Measurements from ENCODE around the gene PNMT. TPM values are rescaled to one million over a fixed set of nuclear protein-coding genes. Genes with fewer than 3 reads are reported as not detected.

PNMT gene
- polyA plus RNA-seq, 1 experiment: not detected

DNA sequence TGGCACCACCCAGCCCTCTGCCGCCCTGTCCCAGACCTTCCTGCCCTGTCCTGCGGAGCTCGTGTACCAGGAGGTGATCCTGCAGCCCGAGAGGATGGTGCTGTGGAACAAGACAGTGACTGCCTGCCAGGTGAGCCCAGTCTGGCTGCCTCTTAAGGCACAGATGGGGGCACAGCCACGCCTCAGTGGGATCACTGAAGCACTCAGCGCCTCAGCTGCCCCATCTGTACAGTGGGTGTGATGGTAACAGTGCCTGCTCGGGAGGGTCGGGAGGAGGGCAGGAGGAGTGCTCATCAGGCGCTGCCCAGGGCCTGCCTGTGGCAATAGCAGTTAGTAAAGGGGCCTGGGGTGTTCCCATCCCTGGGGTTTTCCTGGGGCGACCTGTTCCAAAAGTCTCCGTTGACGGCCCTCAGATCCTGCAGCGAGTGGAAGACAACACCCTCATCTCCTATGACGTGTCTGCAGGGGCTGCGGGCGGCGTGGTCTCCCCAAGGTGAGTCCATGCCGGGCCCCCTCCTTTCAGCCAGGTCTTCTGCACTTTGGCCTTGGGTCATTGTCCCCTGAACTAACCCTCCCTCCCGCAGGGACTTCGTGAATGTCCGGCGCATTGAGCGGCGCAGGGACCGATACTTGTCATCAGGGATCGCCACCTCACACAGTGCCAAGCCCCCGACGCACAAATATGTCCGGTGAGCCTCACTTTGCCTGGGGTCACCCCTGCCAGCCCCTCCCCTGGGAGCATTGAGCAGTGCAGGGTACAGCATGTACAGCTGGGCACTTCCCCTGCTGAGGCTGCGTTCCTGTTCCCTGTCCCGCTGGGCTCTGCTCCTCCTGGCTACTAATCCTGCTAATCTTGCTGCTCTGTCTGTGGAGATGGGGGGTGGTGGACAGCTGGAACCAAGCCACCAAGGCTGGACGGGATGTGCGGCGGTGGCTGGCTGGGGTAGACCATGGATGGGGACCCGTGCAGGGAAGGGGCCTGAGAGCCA, 7.6 kb upstream of the PNMT start:
- no peak for DNase-seq (ENCODE audit: low read depth)
- TF ChIP-seq, protein P1, sequence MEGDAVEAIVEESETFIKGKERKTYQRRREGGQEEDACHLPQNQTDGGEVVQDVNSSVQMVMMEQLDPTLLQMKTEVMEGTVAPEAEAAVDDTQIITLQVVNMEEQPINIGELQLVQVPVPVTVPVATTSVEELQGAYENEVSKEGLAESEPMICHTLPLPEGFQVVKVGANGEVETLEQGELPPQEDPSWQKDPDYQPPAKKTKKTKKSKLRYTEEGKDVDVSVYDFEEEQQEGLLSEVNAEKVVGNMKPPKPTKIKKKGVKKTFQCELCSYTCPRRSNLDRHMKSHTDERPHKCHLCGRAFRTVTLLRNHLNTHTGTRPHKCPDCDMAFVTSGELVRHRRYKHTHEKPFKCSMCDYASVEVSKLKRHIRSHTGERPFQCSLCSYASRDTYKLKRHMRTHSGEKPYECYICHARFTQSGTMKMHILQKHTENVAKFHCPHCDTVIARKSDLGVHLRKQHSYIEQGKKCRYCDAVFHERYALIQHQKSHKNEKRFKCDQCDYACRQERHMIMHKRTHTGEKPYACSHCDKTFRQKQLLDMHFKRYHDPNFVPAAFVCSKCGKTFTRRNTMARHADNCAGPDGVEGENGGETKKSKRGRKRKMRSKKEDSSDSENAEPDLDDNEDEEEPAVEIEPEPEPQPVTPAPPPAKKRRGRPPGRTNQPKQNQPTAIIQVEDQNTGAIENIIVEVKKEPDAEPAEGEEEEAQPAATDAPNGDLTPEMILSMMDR (IDR thresholded peaks at IDR 0.05; ENCODE audit: insufficient read depth, low read depth, low read length): no peak
- ChIA-PET POLR2A (no interaction called here), CTCF (interaction anchor here (0.7 to 1.6 kb wide), 4 partner anchors 8 to 39 kb away, joined by 3 to 9 read pairs (median 4); no protein-coding TSS in a partner anchor)
- no peaks in the 10 kb centered on the region for H3K27me3 ChIP-seq (ENCODE audit: control insufficient read depth, insufficient read depth, low read length)
- no peak overlapping the region for H3K4me3 ChIP-seq (ENCODE audit: low read depth, low read length)
- peaks cover 20% of the 10 kb centered on the region for H3K36me3 ChIP-seq (ENCODE audit: control insufficient read depth, insufficient read depth, low read length)

DNA sequence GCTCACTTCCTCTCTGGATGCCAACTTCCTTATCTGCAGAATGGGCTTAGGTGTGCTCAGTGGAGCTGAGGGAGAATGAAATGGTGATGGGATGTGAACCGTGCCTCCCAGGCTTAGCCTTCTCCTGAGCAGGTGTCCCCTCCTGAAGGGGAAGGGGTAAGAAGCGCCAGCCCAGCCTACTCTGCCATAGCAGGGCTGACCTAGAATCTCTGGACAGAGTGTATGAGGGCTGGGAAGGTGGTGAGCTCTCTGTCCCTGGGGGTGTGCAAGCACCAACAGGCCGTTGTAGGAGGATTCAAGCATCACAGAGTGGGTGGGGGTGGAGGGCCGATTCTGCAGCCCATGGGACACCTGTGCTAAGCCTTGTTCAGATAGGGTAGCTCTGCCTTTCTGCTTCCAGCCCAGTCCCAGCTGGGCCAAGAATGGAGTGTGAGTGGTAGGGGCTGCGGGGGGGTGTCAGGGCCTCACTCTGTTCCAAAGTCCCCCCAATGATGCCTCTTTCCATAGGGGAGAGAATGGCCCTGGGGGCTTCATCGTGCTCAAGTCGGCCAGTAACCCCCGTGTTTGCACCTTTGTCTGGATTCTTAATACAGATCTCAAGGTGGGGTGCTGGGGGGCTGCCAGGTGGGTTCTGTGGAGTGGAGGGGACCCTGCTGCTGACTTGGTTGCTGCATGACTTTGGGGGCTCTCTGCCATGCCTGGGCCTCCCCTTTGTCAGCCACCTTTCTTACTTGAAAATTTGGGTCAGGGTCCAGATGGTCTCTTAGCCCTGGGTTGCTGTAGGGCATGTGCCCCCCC, 6.3 kb upstream of the PNMT start:
- Histone ChIP-seq H3K36me3 (ENCODE audit: control insufficient read depth, insufficient read depth, low read length) (peaks cover 16% of the 10 kb centered on the region), H3K27me3 (ENCODE audit: control insufficient read depth, insufficient read depth, low read length) (peaks cover 2% of the 10 kb centered on the region; the same call in 1 of the 2 replicates), H3K4me3 (ENCODE audit: low read depth, low read length) (no peak overlapping the region)
- CTCF ChIA-PET: interaction anchor here (0.7 to 1.6 kb wide), 2 partner anchors 10 to 40 kb away, joined by 3 to 9 read pairs; no protein-coding TSS in a partner anchor
- POLR2A ChIA-PET: interaction anchor here (0.6 kb wide), 1 partner anchor 14 kb away, joined by 3 read pairs; no protein-coding TSS in a partner anchor
- TF ChIP-seq, protein P1 (IDR thresholded peaks at IDR 0.05; ENCODE audit: insufficient read depth, low read depth, low read length): no peak
- no peak for DNase-seq (ENCODE audit: low read depth)

DNA sequence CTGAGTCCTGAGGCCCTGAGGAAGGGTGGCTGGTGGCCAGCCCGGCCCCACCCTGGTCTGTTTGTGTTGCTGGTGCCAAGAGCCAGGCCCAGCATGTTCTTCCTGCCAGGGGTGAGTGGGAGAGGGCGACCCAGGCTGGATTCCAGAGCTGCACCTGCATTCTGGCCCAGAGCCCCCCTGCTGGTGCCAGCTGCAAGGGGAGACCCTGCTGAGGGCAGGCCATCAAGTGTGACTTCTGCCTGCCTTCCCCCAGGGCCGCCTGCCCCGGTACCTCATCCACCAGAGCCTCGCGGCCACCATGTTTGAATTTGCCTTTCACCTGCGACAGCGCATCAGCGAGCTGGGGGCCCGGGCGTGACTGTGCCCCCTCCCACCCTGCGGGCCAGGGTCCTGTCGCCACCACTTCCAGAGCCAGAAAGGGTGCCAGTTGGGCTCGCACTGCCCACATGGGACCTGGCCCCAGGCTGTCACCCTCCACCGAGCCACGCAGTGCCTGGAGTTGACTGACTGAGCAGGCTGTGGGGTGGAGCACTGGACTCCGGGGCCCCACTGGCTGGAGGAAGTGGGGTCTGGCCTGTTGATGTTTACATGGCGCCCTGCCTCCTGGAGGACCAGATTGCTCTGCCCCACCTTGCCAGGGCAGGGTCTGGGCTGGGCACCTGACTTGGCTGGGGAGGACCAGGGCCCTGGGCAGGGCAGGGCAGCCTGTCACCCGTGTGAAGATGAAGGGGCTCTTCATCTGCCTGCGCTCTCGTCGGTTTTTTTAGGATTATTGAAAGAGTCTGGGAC, 5.5 kb upstream of the PNMT start:
- DNase-seq (ENCODE audit: low read depth): no peak

DNA sequence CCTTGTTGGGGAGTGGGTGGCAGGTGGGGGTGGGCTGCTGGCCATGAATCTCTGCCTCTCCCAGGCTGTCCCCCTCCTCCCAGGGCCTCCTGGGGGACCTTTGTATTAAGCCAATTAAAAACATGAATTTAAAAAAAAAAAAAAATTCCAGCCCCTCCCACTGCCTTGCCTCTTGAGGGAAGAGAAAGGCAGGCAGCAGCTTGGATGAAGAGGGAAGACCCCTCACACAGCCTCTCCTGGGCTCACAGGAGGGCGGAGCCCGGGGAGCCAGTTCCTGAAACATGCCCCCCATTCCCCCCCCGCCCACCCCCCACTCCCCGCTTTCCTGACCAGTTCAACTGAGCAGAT, 4.9 kb upstream of the PNMT start:
- no peak overlapping the region for H3K4me3 ChIP-seq (ENCODE audit: low read depth, low read length)
- no peak for DNase-seq (ENCODE audit: low read depth)
- H3K27me3 ChIP-seq (ENCODE audit: control insufficient read depth, insufficient read depth, low read length): peaks cover 4% of the 10 kb centered on the region
- CTCF ChIA-PET: interaction anchor here (0.6 to 16.9 kb wide), 5 partner anchors 8 to 242 kb away, joined by 3 to 185 read pairs (median 4); partner anchors contain the start of gene PPP1R1B
- POLR2A ChIA-PET: interaction anchor here (0.6 kb wide), 1 partner anchor 463 kb away, joined by 6 read pairs; the partner anchor contains the start of gene RPL19
- TF ChIP-seq, protein P1 (IDR thresholded peaks at IDR 0.05; ENCODE audit: insufficient read depth, low read depth, low read length): no peak
- peaks cover 16% of the 10 kb centered on the region for H3K36me3 ChIP-seq (ENCODE audit: control insufficient read depth, insufficient read depth, low read length)

More for the DNA sequence above, 5.5 kb upstream of the PNMT start:
- Histone ChIP-seq H3K4me3 (ENCODE audit: low read depth, low read length) (no peak overlapping the region), H3K27me3 (ENCODE audit: control insufficient read depth, insufficient read depth, low read length) (peaks cover 4% of the 10 kb centered on the region), H3K36me3 (ENCODE audit: control insufficient read depth, insufficient read depth, low read length) (peaks cover 16% of the 10 kb centered on the region)
- TF ChIP-seq, protein P1 (IDR thresholded peaks at IDR 0.05; ENCODE audit: insufficient read depth, low read depth, low read length): no peak
- ChIA-PET CTCF (interaction anchor here (0.6 to 16.9 kb wide), 4 partner anchors 8 to 241 kb away, joined by 3 to 185 read pairs (median 6); partner anchors contain the start of gene PPP1R1B), POLR2A (no interaction called here)
